G401.6 (cell line): ENCODE data around the gene TAMALIN.
"Not testable (repeated sequence)": the region's sequence is repeated elsewhere in the genome, so short reads cannot be mapped to it uniquely, and the experiment has no call there.

Source experiments
- FAIRE-seq: peaks from 2 replicates; lab custom pipeline; 2012; peaks lifted over from hg19 to GRCh38; lab: Jason Lieb, UNC

TAMALIN gene

DNA sequence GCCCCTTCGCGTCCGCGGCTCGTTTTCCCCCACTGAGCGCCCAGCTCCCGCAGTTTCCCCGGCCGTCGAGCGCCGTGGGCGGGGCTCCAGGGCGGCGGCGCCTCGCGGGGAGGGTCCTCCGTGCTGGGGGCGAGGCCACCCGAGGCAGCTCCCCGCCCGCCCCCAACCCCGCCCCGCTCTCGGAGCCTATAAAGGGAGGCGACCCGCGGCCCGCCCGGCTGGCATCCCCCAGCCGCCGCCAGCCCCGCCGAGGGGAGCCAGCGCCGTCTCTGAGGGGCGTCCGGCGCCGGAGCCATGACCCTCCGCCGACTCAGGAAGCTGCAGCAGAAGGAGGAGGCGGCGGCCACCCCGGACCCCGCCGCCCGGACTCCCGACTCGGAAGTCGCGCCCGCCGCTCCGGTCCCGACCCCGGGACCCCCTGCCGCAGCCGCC is at the start of gene TAMALIN:
Gene TAMALIN (plus strand): TSS at position 221 of the 432 bp plus-strand sequence. CDS start 74 bp downstream, at position 295.
- FAIRE-seq, result no peak

DNA sequence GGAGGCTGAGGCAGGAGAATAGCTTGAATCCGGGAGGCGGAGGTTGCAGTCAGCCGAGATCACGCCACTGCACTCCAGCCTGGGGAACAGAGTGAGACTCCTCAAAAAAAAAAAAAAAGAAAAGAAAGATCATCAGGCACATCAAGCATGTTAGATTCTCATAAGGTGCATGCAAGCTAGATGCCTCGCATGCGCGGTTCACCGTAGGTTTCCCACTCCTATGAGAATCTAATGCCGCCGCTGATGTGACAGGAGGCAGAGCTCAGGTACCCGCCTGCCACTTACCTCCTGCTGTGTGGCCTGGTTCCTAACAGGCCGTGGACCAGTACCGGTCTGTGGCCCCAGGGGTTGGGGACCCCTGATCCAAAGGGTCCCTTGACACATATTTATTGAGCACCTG is 48.2 kb upstream of the TAMALIN start:
- FAIRE-seq, result no peak

DNA sequence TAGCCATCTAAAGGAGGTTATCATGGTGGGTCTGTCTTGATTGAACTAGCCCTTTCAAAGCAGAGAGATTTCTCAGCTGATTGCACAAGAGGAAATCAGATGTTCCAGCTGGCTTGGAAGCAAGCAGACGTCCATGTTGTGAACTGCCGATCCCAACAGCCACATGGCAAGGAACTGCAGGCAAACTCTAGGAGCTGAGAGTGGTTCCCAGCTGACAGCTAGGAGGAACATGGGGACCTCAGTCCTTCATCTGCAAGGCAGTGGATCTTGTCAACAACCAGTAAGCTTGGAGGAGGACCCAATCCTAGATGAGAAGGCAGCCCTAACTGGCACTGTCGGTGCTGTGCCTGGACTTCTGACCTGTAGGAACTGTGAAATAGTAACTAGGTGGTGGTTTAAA is 47.5 kb upstream of the TAMALIN start:
- FAIRE-seq, result no peak

DNA sequence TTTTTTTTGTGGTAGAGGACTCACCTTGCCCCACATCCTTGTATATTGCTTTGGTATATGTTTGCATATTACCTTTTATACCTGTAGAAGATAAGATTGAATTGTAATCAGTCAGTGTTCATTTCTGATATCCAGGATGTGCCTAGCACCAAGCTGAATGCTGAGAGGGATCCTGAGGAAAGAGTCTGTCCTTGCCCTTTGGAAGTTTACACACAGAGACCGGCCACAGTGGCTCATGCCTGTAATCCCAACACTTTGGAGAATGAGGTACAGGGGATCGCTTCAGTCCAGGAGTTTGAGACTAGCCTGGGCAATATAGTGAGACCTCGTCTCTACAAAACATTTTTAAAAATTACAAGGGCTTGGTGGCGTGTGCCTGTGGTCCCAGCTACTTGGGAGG is 46.8 kb upstream of the TAMALIN start:
- no peak for FAIRE-seq

DNA sequence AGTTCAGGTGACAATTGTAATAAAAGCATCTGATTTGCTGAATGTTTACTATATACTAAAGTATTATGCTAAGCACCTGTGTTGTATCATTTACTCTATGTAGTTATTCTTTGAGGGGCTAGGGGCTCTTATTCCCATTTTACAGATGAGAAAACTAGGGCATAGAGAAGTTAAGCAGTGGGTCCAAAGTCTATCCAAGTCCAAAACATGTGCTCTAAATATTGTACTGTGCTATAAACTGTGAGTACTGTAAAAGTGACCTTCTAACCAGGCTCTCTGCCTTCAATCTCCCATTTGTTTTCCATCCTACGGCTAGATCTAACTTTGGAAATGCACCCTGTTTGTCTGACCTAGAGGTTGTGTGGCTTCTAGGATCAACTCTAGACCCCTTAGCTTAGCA is 46.3 kb upstream of the TAMALIN start:
- no peak for FAIRE-seq

DNA sequence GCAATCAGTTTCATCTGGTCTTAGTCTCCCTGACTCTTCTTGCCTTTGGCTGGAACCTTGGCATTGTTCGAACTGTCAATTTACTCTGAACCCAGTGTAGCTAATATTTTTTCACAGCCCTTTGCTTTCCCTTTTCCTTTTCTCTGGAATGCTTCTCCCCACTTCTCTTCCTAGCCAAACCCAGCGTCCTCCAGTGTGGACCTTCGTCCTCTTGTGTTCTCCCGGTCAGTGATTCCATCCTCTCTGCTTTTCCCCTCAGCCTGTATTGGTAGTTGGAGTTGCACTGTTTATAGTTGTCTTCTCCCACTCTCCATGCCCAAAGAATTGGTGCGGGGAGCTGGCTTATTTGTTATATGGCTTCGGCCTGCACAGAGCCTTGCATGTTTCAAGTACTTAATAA is 45.9 kb upstream of the TAMALIN start:
- FAIRE-seq, result no peak

DNA sequence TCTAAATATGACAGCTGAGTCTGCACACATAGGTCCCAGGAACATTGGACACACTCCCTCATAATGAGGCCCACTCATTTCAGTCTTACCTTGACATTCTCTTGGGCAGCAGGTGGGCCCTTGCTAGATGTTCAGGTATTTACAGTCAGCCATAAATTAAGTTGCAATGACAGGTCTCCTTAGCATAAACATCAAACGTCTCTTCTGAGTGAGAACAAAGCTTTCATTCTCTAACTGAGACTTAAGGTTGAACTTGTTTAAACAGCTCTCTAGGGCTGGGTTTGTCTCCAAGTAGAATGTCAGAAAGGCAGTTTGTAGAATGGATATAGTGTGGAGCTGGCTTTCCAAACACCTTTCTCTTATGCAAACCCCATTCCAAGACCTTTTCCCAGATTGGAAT is 44.9 kb upstream of the TAMALIN start:
- no peak for FAIRE-seq

DNA sequence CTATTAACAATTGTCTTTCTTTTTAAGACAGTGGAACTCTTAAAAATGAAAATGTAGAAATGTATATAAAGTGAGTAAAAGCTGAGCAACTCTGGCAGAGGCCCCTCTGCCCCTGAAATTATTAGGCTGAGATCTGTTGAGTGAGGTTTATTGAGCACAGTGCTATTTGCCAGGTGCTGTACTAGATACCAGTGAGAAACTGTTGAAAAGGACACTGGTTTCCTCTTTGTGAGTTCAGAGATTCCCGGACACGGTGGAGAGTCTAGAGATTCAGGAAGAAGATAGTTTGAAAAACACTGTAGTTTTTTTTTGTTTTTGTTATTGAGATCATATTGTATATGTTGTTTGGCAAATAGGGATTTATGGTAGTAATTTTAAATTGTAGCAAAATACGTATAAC is 44.0 kb upstream of the TAMALIN start:
- no peak for FAIRE-seq

DNA sequence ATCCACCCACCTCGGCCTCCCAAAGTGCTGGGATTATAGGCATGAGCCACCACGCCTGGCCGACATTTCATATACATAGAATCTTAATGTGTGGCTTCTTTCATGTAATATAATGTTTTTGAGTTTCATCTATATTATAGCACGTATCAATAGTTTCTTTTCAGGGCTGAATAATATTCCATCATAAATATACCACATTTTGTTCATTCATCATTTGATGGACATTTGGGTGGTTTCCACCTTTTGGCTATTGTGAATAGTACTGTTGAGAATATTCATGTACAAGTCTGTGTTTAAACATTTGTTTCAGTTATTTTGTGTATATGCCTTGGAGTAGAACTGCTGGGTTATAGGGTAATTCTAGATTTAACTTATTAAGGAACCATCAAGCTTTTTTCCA is 43.3 kb upstream of the TAMALIN start:
- no peak for FAIRE-seq

DNA sequence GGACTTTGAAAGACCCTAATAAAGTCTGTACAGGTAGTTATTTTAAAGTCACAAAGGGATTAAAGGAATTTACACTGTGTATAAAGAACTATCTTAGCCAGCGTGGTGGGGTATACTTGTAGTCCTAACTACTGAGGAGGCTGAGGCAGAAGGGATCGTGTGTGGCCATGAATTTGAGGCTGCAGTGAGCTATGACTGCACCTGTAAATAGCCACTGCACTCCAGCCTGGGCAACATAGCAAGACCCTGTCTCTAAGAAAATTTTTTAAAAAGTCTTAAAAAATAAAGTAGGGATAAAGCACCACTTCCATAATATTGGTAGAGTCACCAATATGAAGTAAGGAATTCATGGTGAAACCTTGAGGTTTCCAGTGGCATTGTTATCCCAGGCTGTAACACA is 37.1 kb upstream of the TAMALIN start:
- no peak for FAIRE-seq

DNA sequence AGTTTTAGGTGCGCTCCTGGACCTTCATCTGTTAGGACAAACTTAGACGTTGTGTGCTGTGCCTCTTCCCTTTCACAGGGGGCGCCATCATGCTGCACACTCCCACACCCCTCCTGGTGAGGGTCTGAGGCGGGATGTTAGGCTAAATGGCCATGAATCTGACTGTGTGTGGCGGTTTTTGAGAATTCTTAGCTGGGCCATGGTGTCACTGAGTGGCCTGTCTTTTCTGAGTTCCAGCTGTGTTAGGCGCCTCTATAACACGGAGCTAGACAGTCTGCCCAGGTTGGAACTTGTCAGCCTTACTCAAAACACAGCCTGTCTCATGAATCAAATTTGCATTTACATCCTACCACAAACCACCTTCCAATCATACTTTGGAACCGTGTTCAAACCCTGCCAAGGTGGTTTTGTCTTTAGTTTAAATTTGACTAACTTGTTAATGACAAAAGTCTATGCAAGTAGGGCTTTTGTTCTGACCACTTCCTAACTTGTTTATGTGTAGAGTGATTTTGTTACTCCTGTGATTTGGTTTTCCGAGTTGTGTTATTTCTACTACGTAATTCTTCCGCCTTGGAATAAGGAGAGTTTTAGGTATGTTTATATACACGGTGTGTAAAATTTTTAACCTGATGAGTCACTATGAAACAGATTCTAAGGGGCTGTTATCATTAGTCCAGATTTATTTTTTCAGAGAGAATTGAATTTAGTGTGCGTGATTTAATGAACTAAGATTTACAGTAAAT is 35.7 kb upstream of the TAMALIN start:
- no peak for FAIRE-seq

DNA sequence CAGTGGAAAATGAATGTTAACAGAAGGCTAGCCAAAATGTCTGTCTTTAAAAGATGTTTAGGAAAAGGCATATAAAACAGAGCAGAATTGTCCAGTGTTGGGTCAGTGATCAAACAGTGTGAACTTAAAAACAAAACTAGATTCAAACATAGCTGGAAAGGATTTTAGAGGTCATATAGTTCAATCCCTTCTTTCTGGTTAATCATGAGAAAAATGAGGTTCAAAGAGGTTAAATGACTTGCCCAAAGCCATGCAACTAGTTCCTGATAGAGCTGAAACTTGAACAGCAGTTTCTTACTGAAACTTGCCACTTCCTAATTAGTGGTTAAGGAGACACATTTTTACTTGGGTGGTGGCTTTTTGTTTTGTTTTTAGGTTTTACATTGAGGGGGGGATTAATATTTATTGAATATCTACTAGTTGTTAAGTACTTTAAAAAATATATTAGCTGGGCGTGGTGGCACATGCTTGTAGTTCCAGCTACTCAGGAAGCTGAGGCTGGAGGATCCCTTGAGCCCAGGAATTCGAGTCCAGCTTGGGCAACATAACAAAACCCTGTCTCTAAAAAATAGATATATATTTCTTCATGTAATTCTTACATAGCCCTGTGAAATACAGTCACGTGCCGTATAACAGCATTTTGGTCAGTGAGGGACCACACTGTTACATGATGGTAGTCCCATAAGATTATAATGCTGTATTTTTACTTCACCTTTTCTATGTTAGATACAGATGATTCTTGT is 34.9 kb upstream of the TAMALIN start:
- FAIRE-seq, result no peak

DNA sequence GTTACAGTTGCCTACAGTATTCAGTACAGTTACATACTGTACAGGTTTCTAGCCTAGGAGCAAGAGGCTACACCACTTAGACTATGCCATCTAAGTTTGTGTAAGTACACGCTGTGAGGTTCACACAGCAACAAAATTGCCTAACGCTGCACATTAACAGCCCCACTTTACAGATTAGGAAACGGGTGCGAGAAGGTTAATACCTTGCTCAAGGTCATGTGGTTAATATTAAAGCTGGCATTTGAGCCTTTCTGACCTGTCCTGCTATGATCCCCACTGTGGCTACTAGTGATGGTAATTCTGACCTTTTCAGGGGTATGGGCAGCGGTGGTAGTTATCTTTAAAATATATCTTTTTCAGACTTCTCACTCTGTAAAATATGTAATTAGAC is 34.3 kb upstream of the TAMALIN start:
- no peak for FAIRE-seq

DNA sequence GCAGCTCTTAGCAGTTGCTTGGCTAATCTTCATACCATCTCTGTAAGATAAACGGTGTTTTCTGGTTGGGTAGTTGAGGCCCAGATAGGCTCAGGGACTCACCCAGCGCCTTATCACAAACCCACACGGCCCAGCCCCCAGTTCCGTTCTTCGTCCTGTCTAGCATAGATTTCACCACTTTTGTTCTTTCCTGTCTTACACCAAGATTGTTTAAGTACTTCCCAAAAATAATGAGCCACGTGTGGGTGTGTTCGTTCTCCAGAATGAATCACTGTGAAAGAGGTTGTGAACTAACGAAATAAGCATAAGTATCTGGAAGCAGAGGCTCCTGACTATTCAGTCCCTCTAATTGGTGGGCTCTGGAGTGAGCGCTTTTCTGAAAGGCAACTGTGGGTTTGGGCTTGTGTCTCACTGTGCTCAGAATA is 33.9 kb upstream of the TAMALIN start:
- FAIRE-seq, result no peak

DNA sequence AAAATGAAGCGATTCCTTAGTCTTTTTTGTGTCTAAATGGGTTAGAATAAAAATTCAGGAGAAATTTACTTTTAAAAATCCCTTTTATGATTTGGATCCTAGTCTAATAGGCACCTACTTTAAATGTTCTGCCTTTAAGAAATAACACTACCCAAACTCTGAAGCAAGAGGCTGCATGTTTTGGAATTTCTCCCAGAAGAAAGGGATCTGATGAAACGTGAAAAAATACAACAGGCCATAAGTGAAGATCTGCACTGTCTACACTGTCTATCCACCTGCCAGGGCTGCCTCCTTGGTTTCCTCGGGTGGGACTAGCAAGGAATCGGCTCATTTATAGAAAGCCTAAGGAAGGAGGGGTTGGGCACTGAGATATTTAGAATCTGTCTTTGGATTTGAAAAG is 33.2 kb upstream of the TAMALIN start:
- FAIRE-seq, result no peak

DNA sequence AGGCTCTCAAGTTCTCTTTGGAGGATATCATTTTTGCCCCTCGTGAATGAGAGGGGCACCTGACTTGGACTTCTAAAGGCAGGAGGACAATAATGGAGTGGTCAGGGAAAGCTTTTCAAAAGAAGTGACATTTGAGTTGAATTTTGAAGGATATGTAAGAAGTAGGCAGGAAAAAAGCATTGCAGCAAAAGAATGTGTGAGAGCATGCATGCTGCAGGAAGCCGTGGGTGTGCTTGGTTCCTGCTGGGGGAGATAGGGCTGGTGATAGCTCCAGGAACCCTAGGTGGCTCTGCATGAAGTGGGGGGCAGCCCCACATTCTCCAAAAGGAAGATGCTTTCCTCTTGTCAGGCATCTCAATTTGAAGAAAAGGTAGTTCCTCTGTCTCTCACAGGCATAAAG is 32.1 kb upstream of the TAMALIN start:
- FAIRE-seq, result no peak

DNA sequence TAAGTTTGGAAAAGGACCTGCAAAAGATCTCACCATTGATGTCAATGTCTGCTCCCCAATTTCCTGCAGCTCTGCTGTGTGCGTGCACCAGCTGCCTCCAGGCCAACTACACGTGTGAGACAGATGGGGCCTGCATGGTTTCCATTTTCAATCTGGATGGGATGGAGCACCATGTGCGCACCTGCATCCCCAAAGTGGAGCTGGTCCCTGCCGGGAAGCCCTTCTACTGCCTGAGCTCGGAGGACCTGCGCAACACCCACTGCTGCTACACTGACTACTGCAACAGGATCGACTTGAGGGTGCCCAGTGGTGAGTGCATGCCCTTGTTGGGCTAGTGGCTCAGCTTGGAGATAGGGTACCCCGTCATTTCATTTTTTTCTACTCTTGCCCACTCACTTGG is 31.6 kb upstream of the TAMALIN start:
- FAIRE-seq, result no peak

DNA sequence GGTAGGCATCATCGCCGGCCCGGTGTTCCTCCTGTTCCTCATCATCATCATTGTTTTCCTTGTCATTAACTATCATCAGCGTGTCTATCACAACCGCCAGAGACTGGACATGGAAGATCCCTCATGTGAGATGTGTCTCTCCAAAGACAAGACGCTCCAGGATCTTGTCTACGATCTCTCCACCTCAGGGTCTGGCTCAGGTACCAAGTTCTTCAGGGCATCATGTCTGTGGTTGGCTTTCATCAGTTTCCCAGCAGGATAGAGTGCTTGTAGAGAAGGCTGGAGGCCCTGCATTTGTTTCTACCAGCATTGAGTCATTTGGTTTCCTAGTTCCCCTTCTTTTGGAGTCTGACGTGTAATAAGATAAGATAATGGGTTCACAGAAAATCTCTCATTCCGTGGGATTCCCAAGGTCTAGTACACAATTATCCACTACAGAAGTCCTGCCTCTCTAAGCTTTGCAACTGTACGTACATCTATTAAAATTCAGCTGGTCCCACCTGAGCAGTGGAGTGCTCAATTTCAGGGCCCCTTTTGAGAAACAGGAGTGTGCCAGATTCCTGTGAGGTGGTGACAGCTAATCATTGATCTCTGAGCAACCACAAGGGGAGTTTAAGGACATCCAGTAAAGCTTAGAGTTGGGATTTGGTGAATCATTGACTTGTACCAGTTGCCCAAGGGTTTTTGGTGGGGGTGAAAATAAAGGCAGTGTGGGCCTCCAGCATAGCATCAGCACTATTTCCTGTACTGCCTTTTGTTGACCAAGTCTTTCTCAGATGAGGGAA is 30.2 kb upstream of the TAMALIN start:
- no peak for FAIRE-seq

DNA sequence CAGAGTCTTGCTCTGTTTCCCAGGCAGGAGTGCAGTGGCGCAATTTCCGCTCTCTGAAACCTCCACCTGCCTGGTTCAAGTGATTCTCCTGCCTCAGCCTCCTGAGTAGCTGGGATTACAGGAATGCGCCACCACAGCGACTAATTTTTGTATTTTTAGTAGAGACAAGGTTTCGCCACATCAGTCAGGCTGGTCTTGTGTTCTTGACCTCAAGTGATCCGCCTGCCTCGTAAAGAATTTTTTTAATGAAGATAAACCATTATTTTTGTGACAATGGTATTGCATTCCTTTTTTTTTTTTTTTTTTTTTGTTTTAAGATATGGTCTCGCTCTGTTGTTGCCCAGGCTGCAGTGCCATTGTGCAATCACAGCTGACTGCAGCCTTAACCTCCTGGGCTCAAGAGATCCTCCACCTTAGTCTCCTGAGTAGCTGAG is 29.4 kb upstream of the TAMALIN start:
- no peak for FAIRE-seq

DNA sequence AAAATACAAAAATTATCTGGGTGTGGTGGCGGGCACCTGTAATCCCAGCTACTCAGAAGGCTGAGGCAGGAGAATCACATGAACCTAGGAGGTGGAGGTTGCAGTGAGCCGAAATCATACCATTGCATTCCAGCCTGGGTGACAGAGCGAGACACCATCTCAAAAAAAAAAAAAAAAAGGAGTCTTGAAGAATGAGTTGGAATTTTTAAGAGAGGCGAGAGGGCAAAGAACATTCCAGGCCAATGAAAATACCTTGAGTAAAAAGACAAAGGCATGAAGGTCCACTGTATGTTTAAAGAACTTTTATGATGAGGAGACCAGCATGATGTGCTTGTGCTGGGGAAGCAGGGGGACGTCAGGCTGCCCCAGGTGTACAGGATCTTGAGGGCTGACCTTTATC is 27.4 kb upstream of the TAMALIN start:
- not testable (repeated sequence) for FAIRE-seq

DNA sequence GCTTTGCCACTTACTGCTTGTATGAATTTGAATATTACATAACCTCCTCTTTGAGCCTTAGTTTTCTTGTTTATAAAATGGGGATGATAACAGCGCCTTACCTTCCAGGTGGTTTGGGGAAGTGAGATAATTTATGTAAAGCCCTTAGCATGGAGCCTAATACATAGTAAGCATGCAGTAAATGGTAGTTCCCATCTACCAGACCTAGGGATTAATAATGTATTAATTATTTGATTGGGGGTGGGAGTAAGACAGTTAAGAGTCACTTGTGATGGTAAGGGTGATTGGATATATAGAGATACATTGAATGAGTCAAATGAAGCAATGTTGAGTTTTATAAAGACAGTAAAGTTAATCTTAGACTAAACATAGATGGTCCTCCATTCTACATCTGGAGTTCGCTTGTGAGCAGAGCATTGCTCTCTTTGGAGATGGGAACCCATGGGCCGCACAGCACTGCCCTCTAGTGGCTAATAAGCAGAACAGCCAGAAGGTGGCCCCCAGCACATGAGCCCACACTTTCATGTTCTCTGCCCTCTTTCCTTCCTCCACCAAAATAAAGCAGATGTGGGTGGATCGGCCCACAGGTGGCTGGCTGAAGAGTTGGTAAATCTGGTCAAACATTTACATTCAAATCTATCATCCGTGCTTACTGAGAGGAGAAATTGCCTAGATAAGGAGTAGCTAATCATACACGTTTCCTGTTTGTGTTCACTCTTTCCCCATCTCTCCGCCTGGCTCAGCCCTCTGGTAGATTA is 26.5 kb upstream of the TAMALIN start:
- FAIRE-seq, result peak; percentile 78

DNA sequence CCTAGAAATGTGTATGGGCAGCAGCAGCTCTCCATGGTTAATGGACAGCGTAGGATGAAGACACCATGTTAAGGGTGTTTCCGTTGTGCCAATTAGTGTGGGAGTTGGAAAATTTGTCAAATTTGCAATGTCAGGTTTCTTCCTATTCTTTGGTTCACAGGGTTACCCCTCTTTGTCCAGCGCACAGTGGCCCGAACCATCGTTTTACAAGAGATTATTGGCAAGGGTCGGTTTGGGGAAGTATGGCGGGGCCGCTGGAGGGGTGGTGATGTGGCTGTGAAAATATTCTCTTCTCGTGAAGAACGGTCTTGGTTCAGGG is 26.0 kb upstream of the TAMALIN start:
- FAIRE-seq, result no peak

DNA sequence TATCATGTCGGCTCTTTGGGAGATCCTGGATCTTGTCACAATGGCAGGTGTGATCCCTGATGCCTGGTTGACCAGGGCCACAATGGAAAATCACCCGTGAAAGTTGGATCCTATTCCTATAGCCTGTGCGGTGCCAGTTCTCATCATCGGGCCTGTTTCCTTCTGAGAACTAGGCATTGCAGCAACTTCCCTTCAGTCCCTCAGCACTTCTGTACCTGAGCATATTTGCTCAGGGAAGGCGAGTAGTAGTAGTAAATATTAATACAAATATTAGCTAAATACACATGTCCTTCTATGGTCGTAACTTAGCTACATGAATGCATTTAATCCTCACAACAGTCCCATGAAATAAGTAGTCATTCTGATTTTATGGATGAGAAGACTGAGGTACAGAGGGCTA is 22.1 kb upstream of the TAMALIN start:
- FAIRE-seq, result no peak
